GM21737 (cell line): ENCODE data around the gene RPL6.
"Not testable (repeated sequence)": the region's sequence is repeated elsewhere in the genome, so short reads cannot be mapped to it uniquely, and the experiment has no call there.

Experiments
- ATAC-seq: cut with Tn5 transposase; IDR thresholded peaks from one replicate; pipeline ENCODE4 v1.9.1; 2021; ENCODE audit warnings: mild to moderate bottlenecking, moderate library complexity; ENCODE audit not compliant: unreplicated experiment

The RPL6 gene

DNA sequence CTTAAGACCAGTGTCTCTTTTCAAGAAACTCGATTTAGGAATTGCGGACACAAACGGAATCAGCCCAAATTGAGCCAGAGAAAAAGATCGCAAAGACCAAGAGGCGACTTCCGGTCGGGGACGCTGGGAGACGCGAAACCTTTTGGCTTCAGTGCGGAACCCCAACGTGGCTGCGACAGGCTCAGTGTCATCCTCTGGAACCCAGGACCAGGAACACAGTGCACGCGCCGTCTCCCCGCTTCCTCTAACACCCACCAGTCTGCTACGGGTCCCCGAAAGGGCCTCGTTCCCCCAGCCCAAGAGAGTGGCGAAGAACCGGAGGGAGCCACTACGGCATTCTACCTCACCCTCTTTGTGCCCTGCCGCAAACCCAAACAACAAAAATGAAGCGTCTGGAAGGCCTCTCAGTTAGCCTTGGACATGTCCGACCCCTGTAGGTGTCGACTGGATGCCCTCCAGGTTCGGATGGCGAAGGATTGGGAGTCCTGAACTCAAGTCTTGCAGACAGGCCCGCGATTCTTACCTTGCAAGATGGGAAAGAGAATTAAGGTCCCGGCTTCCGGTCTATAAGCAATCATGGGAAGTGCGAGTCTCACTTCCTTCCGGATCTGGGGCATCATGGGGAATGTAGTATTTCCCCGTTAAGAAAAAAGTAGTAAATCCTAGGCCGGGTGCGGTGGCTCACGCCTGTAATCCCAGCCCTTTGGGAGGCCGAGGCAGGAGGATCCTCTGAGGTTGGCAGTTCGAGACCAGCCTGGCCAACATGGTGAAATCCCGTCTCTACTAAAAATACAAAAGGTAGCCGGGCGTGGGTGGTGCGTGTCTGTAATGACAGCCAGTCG lies at the start of gene RPL6:
Gene RPL6 (minus strand): TSS at position 542 of the 842 bp plus-strand sequence. CDS start 949 bp downstream, outside the sequence.
- peak; percentile 80 for ATAC-seq

DNA sequence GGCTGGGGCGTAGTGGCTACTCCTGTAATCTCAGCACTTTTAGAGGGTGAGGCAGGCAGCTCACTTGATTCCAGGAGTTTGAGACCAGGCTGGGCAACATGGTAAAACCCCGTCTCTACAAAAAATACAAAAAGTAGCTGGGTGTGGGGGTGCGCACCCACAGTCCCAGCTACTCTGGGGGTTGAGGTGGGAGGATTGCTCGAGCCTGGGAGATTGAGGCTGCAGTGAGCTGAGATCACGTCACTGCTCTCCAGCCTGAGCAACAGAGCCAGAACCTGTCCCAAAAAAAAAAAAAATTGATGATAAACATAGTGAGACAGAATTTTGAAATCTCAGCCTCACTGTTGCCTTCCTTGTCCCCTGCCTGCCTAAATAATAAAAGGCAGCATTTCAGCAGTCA lies 49.3 kb upstream of the RPL6 start:
- no peak for ATAC-seq

DNA sequence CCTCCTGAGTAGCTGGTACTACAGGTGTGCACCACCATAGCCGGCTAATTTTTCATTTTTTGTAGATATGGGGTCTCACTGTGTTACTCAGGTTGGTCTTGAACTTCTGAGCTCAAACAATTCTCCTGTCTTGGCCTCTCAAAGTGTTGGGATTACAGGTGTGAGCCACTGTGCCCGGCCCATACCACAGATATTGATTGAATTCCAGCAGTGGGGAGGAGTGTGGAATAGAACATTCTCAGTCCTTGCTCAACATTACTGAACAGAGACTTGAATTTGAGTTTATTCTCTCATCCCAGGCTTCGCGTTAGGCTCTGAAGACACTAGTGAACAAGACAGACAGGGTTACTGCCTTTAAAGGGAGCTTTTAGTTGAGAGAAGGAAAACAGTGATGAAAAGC lies 48.9 kb upstream of the RPL6 start:
- no peak for ATAC-seq

DNA sequence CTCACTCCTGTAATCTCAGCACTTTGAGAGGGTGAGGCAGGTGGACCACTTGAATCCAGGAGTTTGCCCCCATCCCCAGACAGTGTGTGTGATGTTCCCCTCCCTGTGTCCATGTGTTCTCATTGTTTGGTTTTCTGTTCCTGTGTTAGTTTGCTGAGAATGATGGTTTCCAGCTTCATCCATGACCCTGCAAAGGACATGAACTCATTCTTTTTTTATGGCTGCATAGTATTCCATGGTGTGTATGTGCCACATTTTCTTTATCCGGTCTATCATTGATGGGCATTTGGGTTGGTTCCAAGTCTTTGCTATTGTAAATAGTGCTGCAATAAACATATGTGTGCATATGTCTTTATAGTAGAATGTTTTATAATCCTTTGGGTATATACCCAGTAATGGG lies 47.7 kb upstream of the RPL6 start:
- not testable (repeated sequence) for ATAC-seq

DNA sequence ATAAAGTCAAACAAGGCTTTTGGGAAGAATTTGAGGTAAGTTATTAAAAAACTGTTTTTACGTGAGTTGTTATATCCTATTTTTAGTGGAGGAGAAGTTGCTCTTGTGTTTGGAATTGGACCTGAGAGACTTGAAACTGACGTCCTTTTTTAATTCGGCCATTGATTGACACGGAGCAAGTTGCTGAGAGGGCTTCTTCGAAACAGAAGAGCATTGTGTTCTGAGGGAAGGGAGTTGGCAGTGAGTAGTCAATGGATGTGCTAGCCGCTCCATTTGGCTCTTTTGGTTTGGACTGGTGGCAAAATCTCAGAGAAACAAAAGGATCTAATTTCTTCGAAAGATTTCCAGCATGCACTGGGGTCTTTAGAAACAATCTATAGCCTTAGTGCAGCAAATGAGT lies 46.6 kb upstream of the RPL6 start:
- ATAC-seq: no peak

DNA sequence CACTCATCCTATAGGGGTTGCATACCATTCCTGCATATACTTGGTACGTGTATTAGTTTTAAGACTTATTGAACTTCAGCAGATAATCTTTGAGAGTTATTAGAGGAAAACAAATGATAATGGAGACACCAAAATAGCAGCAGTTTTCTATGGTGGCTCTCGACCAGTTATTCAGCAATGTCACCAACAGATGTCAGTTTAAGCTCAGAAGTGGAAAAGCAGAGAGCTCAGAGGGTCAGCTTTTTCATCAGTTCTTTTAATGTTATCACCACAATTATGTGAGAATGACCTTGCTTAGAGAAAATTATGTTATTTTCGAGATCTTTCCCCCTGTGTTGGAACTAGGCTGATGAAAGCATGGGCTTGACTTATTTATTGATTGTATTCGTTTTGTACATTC lies 41.3 kb upstream of the RPL6 start:
- ATAC-seq: no peak

DNA sequence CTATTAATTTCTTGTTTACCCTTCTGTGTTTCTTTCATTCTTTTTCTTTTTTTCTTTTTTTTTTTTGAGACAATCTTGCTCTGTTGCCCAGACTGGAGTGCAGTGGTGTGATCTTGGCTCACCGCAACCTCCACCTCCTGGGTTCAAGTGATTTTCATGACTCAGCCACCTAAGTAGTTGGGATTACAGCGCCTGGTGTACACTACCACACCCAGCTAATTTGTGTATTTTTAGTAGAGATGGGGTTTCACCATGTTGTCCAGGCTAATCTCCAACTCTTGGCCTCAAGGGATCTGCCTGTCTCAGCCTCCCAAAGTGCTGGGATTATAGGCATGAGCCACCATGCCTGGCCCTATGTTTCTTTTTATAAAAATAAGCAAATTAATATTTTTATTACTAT lies 38.8 kb upstream of the RPL6 start:
- not testable (repeated sequence) for ATAC-seq

DNA sequence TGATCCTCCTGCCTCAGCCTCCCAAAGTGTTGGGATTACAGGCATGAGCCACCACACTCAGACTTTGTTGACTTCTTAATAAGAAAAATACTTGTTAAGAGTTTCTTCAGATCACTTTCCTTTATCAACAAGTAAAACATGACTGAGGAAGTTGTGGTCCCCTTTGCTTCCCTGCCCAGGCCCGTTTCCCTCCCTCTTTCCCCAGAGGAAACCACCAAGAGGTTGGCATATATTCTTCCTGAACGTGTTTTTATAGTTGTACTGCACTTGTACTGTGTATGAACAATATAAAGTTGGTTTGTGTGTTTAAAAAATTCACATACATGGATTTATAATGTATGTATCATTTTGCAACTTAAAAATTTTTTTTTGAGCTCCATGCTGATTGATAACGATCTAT lies 37.7 kb upstream of the RPL6 start:
- ATAC-seq: no peak

DNA sequence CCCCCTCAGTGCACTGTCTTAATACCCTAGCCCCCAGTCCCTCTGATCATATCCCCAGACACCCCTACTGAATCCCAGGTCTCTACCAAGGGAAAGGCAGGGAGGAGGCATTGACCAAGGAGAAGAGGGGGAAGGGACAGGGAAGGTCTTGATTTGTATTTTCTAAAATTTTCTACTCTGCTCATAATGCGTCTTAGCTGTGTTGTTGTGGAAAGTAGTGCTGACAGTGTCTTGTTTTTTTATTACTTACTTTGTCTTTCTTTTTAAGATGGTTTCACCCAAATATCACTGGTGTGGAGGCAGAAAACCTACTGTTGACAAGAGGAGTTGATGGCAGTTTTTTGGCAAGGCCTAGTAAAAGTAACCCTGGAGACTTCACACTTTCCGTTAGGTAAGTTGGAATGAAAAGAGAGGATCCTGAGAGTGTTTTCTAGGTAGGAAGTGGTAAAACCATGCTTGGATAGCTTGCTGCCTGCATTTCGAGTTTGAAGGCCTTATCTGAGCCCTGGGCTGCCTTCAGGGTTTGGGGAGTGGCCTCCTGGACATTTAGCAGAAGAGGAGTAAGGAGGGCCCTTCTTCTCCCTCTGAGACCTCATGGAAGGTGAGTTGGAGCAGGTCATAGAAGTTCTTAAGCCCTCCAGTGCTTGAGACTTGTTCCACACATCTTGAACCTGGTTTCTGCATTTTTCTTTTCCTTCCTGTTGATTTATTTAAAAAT lies 36.8 kb upstream of the RPL6 start:
- no peak for ATAC-seq

DNA sequence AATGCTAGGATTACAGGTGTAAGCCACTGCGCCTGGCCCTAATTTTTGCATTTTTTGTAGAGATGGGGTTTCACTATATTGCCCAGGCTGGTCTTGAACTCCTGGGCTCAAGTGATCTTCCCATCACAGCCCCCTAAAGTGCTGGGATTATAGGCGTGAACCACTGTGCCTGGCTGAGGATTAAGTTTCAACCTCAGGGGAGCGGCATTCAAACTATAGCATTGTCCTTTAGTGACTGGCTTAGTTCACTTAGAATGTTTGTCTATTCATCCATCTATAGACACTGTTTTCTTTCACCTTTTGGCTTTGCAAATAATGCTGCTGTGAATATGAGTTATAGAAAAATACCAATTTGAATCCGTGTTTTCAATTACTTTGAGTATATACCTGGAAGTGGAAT lies 34.5 kb upstream of the RPL6 start:
- no peak for ATAC-seq

DNA sequence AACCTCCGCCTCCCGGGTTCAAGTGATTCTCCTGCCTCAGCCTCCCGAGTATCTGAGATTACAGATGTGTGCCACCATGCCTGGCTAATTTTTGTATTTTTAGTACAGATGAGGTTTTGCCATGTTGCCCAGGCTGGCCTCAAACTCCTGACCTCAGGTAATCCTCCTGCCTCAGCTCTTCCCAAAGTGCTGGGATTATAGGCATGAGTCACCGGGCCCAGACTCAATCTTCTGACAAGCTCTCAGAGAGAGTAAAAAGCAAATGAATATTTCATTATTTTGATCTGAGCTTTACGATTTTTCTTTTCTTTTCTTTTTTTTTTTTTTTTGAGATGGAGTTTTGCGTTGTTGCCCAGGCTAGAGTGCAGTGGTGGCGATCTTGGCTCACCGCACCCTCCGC lies 31.2 kb upstream of the RPL6 start:
- not testable (repeated sequence) for ATAC-seq

DNA sequence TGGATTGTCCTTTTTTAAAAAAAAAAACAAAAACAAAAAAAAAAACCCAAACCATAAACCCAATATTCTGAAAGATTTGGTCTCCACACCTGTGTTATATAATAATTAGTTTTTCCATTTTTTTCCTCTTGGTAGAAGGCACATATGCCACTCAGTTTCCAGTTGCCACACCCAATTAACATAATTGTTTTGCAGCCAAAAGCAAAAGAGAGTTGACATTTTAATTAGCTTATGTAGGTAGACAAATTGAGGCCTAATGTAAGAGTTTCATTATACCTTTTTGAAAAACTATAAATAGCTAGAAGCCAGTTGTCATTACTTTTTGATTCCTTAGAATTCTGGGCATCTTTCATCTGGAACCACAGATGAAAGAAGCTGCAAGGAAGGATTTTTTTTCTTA lies 30.4 kb upstream of the RPL6 start:
- no peak for ATAC-seq

DNA sequence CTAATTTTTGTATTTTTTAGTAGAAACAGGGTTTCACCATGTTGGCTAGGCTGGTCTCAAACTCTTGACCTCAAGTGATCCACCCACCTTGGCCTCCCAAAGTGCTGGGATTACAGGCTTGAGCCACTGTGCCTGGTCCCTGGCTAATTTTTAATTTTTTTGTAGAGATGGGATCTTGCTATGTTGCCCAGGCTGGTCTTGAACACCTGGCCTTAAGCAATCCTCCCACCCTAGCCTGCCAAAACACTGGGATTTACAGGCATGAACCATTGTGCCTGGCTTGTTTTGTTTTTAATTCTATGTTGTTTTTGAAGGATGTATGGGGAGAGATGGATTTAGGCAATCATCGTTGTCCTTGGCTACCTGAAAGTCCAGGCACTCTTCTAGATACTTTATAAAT lies 29.2 kb upstream of the RPL6 start:
- not testable (repeated sequence) for ATAC-seq

DNA sequence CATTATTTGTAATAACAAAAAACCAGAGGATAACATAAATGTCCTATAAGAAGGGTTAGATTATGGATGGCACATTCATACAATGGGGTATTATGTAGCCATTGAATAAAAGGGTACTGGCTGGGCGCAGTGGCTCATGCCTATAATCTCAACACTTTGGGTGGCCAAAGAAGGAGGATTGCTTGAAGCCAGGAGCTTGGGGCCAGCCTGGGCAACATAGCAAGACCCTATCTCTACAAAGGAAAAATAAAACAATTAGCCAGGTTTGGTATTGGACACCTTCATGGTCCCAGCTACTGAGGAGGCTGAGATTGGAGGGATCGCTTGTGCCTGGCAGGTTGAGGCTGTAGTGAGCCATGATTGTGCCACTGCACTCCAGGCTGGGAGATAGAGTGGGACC lies 24.1 kb upstream of the RPL6 start:
- ATAC-seq: no peak

DNA sequence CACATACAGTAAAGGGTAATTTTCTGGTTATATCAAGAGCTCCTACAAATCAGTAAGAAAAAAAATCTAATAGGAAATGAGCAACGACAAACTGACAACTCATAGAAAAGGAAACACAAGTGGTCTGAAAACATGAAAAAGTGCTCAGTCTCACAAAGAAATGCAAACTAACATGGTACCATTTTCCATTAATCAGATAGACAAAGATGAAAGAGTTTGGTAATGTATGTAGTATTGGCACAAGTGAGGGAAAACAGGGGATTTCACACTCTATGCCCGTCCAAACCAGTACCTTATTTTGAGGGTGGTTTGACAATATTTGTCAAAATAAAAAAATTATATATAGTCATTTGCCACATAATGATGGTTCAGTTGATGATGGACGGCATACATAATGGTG lies 22.6 kb upstream of the RPL6 start:
- no peak for ATAC-seq

DNA sequence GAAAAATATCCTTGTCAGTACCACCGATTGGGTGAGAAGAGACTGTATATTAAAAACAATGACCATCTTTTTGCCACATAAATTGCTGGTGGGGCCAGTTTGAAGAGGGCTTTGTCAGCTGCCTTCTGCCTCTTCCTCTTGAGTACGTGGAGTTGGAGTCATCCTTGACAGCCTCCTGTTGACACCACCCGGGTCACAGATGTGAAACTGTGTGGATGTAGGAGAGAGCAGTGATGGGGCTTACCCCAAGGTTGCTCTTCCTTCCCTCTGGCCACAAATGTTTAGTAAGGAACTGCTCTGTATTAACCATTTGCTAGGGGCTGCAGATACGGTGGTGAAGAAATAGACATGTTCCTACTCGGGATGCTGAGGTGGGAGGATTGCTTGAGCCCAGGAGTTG lies 21.5 kb upstream of the RPL6 start:
- ATAC-seq: no peak

DNA sequence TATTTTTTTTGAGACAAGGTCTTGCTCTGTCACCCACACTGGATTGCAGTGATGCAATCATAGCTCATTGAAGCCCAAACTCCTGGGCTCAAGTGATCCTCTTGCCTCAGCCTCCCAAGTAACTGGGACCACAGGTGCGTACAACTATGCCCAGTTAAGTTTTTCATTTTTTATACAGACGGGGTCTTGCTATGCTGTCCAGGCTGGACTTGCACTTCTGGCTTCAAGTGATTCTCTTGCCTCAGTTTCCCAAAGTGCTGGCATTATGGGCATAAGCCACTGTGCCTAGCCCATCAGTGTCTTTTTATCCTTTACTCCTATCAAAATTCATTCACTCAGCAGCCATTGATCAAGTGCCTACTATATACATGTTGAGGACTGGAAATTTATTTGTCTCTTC lies 18.4 kb upstream of the RPL6 start:
- no peak for ATAC-seq

DNA sequence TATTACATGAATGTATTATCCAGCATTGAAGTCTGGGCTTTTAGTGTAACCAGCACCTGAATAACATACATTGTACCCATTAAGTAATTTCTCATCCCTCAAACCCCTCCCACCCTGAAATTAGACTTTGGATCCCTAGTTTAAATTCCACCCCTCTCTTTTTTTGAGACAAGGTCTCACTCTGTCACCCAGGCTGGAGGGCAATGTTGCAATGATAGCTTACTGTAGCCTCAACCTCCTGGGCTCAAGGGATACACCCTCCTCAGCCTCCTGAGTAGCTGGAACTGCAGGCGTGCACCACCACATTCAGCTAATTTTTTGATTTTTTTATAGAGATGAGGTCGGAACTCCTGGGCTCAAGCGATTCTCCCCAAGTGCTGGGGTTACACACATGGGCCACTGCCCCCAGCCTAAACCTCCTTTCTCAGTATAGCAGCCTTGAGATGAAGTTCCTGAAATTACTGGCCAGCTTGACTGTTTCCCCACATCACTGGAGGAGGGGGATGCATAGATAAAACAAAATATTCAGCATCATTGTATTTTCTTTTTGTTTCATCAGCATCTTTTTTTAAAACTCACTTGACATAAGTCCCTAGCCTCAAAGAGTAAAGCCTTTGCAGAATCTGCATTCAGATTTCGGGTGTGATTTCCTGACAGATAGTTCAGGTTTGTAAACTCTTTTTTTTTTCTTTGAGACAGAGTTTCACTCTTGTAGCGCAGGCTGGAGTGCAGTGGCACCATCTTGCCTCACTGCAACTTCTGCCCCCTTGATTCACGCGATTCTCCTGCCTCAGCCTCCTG lies 16.4 kb upstream of the RPL6 start:
- ATAC-seq: no peak

DNA sequence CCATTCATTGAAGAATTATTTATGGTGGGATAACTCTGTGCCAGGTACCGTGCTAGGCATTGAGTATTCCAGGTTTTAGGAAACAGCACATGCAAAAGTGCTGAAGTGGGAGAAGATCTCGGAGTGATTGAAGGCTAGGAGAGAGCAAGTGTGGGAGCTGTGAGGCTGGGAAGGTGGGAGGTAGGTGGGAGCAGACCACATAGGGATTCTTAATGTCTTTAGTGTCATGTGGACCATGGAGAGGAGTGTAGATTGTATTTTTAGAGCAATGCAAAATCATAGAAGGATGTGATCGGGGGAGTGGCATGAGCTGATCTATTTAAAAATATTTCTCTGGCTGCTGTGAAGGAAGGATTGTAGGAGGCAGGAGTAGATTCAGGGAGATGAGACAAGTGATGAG lies 14.7 kb upstream of the RPL6 start:
- ATAC-seq: no peak

DNA sequence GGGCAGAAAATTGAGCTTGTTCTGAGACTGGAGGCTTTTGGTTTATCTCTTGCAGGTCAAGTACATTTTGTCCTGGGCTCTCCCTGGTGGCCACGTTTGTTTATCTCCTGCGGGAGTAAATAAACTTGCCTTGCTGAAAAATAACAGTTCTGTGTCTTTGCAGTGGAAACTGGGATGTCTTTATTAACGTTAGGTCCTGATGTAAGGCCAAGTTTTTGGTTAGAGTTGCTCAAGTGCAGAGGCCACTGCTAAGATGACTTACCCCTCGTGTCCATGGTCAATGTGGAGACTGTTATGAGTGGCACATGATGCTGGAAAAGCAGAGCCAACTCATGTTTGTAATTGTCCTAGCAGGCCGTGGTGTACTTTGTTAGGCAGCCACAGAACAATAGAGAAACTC lies 13.1 kb upstream of the RPL6 start:
- ATAC-seq: no peak

DNA sequence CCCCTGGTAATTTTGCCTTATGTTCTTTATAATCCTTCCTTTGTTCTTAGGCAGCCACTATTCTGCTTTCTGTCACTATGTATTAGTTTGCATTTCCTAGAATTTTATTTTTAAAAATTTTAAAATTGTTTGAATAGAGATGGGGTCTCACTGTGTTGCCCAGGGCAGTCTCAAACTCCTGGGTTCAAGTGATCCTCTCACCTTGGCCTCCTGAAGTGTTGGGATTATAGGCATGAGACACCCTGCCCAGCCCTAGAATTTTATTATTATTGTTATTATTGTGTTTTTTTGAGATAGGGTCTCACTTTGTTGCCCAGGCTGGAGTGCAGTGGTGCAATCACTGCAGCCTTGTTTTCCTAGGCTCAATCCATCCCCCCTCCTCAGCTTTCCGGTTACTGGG lies 12.0 kb upstream of the RPL6 start:
- no peak for ATAC-seq

DNA sequence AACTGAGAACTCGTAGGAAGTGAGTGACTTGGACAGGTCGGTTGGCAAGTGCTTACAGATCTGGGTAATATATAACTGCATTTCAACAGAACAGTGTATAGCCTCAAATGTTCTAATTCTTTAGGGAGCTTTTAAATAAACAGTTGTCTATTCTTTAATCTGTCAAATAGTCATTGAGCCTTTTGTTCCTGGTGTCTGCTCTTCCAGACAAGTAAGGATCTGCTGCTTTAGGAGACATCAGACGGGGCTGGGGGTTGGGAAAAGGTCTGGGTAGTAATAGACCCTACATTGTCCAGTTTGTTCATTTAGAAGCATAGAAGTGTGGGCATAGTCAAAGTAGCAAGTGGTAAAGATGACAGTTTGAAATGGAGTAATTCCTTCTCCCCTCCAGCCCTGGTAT lies 11.3 kb upstream of the RPL6 start:
- no peak for ATAC-seq
